ENCODE data around the gene NPR2. TPM values are rescaled to one million over a fixed set of nuclear protein-coding genes. Genes with fewer than 3 reads are reported as not detected.

NPR2 gene
- total and polyA plus RNA-seq, 4 donors: 6.2 to 16.1 (median 13.5) TPM

GRCh38 chr9:35834260-35835215 is 43.1 kb downstream of the NPR2 start:
- Histone ChIP-seq H3K4me1 (ENCODE audit: control insufficient read depth in 5 of 5, insufficient read depth in 5 of 5, low read length in 5 of 5) (peaks cover 4 to 41% (median 18%) of the 10 kb centered on the region in 5 donors), H3K27ac (ENCODE audit: low read depth in 1 of 2, low read length in 1 of 2) (peak overlapping the region in 1 of 2 donors; percentile 62), H3K4me3 (no peak overlapping the region), H3K9ac (ENCODE audit: insufficient read depth in 1 of 2, low read length in 2 of 2) (peak overlapping the region in 1 of 2 donors; percentile 59), H3K9me3 (ENCODE audit: control insufficient read depth in 4 of 4, insufficient read depth in 3 of 4, low read length in 3 of 4) (no peaks in the 10 kb centered on the region), H3K27me3 (ENCODE audit: control insufficient read depth in 3 of 3, insufficient read depth in 3 of 3, low read length in 2 of 3) (no peaks in the 10 kb centered on the region), H3K36me3 (ENCODE audit: control insufficient read depth in 4 of 4, insufficient read depth in 4 of 4, low read length in 4 of 4) (peaks cover 0 to 3% (median 0%) of the 10 kb centered on the region in 4 donors)
- ATAC-seq (ENCODE audit: insufficient read depth, low FRiP score): no peak
- DNase-seq: no peak
- WGBS, 2 donors: 73 to 83% methylated on average over 14 of the region's 14 CpGs
- TF ChIP-seq CTCF (IDR thresholded peaks at IDR 0.05; ENCODE audit: control extremely low read depth, extremely low read depth): no peak

- peaks cover 0 to 3% (median 0%) of the 10 kb centered on the region in 4 donors for H3K36me3 ChIP-seq (ENCODE audit: control insufficient read depth in 4 of 4, insufficient read depth in 4 of 4, low read length in 4 of 4)
- ATAC-seq (ENCODE audit: insufficient read depth, low FRiP score) (peak; percentile 25), DNase-seq (no peak)
- no peak for TF ChIP-seq CTCF (IDR thresholded peaks at IDR 0.05; ENCODE audit: control extremely low read depth, extremely low read depth)
- WGBS, 2 donors: 93 to 97% methylated on average over 3 of the region's 3 CpGs
- peak overlapping the region in 1 of 2 donors; percentile 68 for H3K27ac ChIP-seq (ENCODE audit: low read depth in 1 of 2, low read length in 1 of 2)
- H3K9me3 ChIP-seq (ENCODE audit: control insufficient read depth in 4 of 4, insufficient read depth in 3 of 4, low read length in 3 of 4): no peaks in the 10 kb centered on the region
- H3K4me1 ChIP-seq (ENCODE audit: control insufficient read depth in 5 of 5, insufficient read depth in 5 of 5, low read length in 5 of 5): peaks cover 4 to 34% (median 15%) of the 10 kb centered on the region in 5 donors
- no peaks in the 10 kb centered on the region for H3K27me3 ChIP-seq (ENCODE audit: control insufficient read depth in 3 of 3, insufficient read depth in 3 of 3, low read length in 2 of 3)
- H3K4me3 ChIP-seq: no peak overlapping the region
- H3K9ac ChIP-seq (ENCODE audit: insufficient read depth in 1 of 2, low read length in 2 of 2): no peak overlapping the region
Measured at GRCh38 chr9:35835216-35835632, 43.8 kb downstream of the NPR2 start.

GRCh38 chr9:35835766-35836165 is 44.4 kb downstream of the NPR2 start:
- Histone ChIP-seq H3K4me1 (ENCODE audit: control insufficient read depth in 5 of 5, insufficient read depth in 5 of 5, low read length in 5 of 5) (peaks cover 4 to 29% (median 14%) of the 10 kb centered on the region in 5 donors), H3K9me3 (ENCODE audit: control insufficient read depth in 4 of 4, insufficient read depth in 3 of 4, low read length in 3 of 4) (no peaks in the 10 kb centered on the region), H3K4me3 (no peak overlapping the region), H3K36me3 (ENCODE audit: control insufficient read depth in 4 of 4, insufficient read depth in 4 of 4, low read length in 4 of 4) (peaks cover 0 to 3% (median 0%) of the 10 kb centered on the region in 4 donors), H3K27ac (ENCODE audit: low read depth in 1 of 2, low read length in 1 of 2) (peak overlapping the region in 1 of 2 donors; percentile 68), H3K27me3 (ENCODE audit: control insufficient read depth in 3 of 3, insufficient read depth in 3 of 3, low read length in 2 of 3) (no peaks in the 10 kb centered on the region), H3K9ac (ENCODE audit: insufficient read depth in 1 of 2, low read length in 2 of 2) (no peak overlapping the region)
- ATAC-seq (ENCODE audit: insufficient read depth, low FRiP score): no peak
- WGBS, 2 donors: 49 to 65% methylated on average over 2 of the region's 2 CpGs
- no peak for TF ChIP-seq CTCF (IDR thresholded peaks at IDR 0.05; ENCODE audit: control extremely low read depth, extremely low read depth)
- DNase-seq: no peak

Data from lung (tissue), 12 donors.